Measurements from ENCODE around the gene RNF150. TPM values are rescaled to one million over a fixed set of nuclear protein-coding genes. Genes with fewer than 3 reads are reported as not detected.

The RNF150 gene
- total and polyA plus RNA-seq, 2 of the 4 experiments (the other 2 are of a cell fraction), result 6.2 to 18.1 TPM

GRCh38 chr4:141127884-141128283 lies 5.4 kb downstream of the RNF150 start:
- H2AFZ ChIP-seq (replicated peaks; ENCODE audit: low read length, poor library complexity), result no peak overlapping the region
- no peaks in the 10 kb centered on the region; the same call in 1 of the 2 replicates for H4K20me1 ChIP-seq (ENCODE audit: insufficient read depth, low read length)
- TF ChIP-seq ELK1 (IDR thresholded peaks at IDR 0.05; ENCODE audit: borderline replicate concordance, low read depth, low read length) (no peak), RCOR1 (IDR thresholded peaks at IDR 0.05; ENCODE audit: insufficient replicate concordance, low read length) (no peak), FOS (IDR thresholded peaks at IDR 0.05; ENCODE audit: low read depth, low read length) (no peak), CHD1 (IDR thresholded peaks at IDR 0.05; ENCODE audit: low read depth, low read length) (no peak), SMC3 (IDR thresholded peaks at IDR 0.05; ENCODE audit: low read depth, low read length) (no peak), RFX5 (IDR thresholded peaks at IDR 0.05; ENCODE audit: low read depth, low read length) (no peak), CEBPB (IDR thresholded peaks at IDR 0.05; ENCODE audit: low read depth, low read length) (no peak), USF2 (IDR thresholded peaks at IDR 0.05; ENCODE audit: low read depth, low read length) (no peak), BHLHE40 (IDR thresholded peaks at IDR 0.05; ENCODE audit: low read depth, low read length) (no peak), RAD21 (IDR thresholded peaks at IDR 0.05; ENCODE audit: low read length) (no peak), POLR2A (IDR thresholded peaks at IDR 0.05; ENCODE audit: low read depth, low read length) (no peak), MAFK (IDR thresholded peaks at IDR 0.05; ENCODE audit: low read depth, low read length) (no peak), MXI1 (IDR thresholded peaks at IDR 0.05; ENCODE audit: borderline replicate concordance, low read depth, low read length) (no peak), CTCF (conservative IDR thresholded peaks at IDR 0.05; ENCODE audit: low read depth, low read length) (no peak), NFE2L2 (IDR thresholded peaks at IDR 0.05; ENCODE audit: low read depth, low read length) (no peak), MAZ (IDR thresholded peaks at IDR 0.05; ENCODE audit: borderline replicate concordance, low read depth, low read length) (no peak)
- no peak overlapping the region for H3K27ac ChIP-seq (ENCODE audit: insufficient read depth, low read length)
- H2BK5ac ChIP-seq (ENCODE audit: low read depth, low read length, poor library complexity, severe bottlenecking), result no peak overlapping the region
- H3K4me2 ChIP-seq (ENCODE audit: low read depth, low read length), result no peak overlapping the region
- intact Hi-C loops (cut with micrococcal nuclease), result no loop called here
- no peak overlapping the region for H3K4ac ChIP-seq (ENCODE audit: low read depth, low read length)
- no peak overlapping the region for H4K91ac ChIP-seq (ENCODE audit: insufficient read depth, low read depth, low read length)
- no peaks in the 10 kb centered on the region for H3K9me3 ChIP-seq (ENCODE audit: control insufficient read depth, insufficient read depth, low read length)
- H3K18ac ChIP-seq (ENCODE audit: low read depth, low read length), result no peak overlapping the region
- no peak overlapping the region for H2AK9ac ChIP-seq (replicated peaks; ENCODE audit: low read depth, low read length, poor library complexity)
- H3K14ac ChIP-seq (replicated peaks; ENCODE audit: low read depth, low read length), result no peak overlapping the region
- H2AK5ac ChIP-seq (ENCODE audit: low read depth, low read length), result no peak overlapping the region
- no peak overlapping the region for H3K9ac ChIP-seq (ENCODE audit: low read depth, low read length)
- CTCF ChIA-PET, result no interaction called here
- no peak overlapping the region for H2BK120ac ChIP-seq (ENCODE audit: low read depth, low read length)
- DNase-seq (no peak), ATAC-seq (ENCODE audit: low read depth) (no peak)
- H2BK15ac ChIP-seq (ENCODE audit: low read depth, low read length), result no peak overlapping the region
- dilution Hi-C loops (cut with HindIII; ENCODE audit: low sequenced_read_pairs, unreplicated experiment), result loop anchor here (25.0 kb wide), 1 partner anchor 241 kb away; no protein-coding TSS in a partner anchor
- in situ Hi-C loops (cut with MboI; ENCODE audit: low sequenced_read_pairs), result loop anchor here (25.0 kb wide), 1 partner anchor 766 kb away; the partner anchor contains the start of gene SCOC
- H3K9me1 ChIP-seq (ENCODE audit: insufficient read depth, low read length), result no peaks in the 10 kb centered on the region
- no peak overlapping the region for H4K5ac ChIP-seq (ENCODE audit: low read depth, low read length)
- H4K8ac ChIP-seq (ENCODE audit: low read depth in 2 of 2, low read length in 2 of 2), result no peak overlapping the region
- H3K4me3 ChIP-seq (ENCODE audit: insufficient read depth, low read depth, low read length), result no peak overlapping the region
- no peak overlapping the region for H2BK20ac ChIP-seq (ENCODE audit: low read depth, low read length)
- H3K36me3 ChIP-seq (ENCODE audit: control insufficient read depth, insufficient read depth, low read length), result no peaks in the 10 kb centered on the region
- peaks cover 4% of the 10 kb centered on the region for H3K4me1 ChIP-seq (ENCODE audit: control insufficient read depth, insufficient read depth, low read length)
- POLR2A ChIA-PET (ENCODE audit: unreplicated experiment), result no interaction called here
- H3K79me1 ChIP-seq (ENCODE audit: low read depth in 1 of 2, low read length in 2 of 2), result peaks cover 0 to 12% of the 10 kb centered on the region in 2 experiments
- no TSS peak for BruUV-seq (replicated peaks)
- WGBS, 2 experiments (ENCODE audit: extremely low coverage in 2 of 2, insufficient read length in 1 of 2), result no CpG with 5 or more reads among the region's 3 CpGs
- H3K27me3 ChIP-seq (ENCODE audit: control insufficient read depth, insufficient read depth, low read length), result no peaks in the 10 kb centered on the region
- no peak overlapping the region for H3K23ac ChIP-seq (ENCODE audit: low read depth, low read length)
- no peak overlapping the region for H3K56ac ChIP-seq (ENCODE audit: extremely low read depth, insufficient read depth, low read length)
